DND-41 (cell line): ENCODE measurements around the gene CTTNBP2.

ENCODE experiments used
- ATAC-seq: fragments of 200-7000 bp; cut with Tn5 transposase; 3 replicates; pipeline ENCODE4 v1.9.1; 2021; ENCODE audit warnings: low read depth; ENCODE audit not compliant: insufficient read depth
- DNase-seq: peaks from one replicate; pipeline ENCODE4 v3.0.0-alpha.2; 2020
- H2AFZ ChIP-seq: 2 replicates; pipeline ENCODE4 v1.6.0; 2012; ENCODE audit warnings: low read depth, low read length
- H3K27ac ChIP-seq: 2 replicates; pipeline ENCODE4 v1.5.1; 2012; ENCODE audit warnings: low read length, inconsistent platforms
- H3K27me3 ChIP-seq: fragments of 200-600 bp; sonication (generic); 2 replicates; pipeline ENCODE4 v1.6.0; 2012; ENCODE audit warnings: low read length, mild to moderate bottlenecking, inconsistent platforms; ENCODE audit not compliant: insufficient read depth, poor library complexity
- H3K36me3 ChIP-seq: 2 replicates; pipeline ENCODE4 v1.5.1; 2012; ENCODE audit warnings: low read length, inconsistent platforms; ENCODE audit not compliant: insufficient read depth
- H3K4me1 ChIP-seq: 2 replicates; pipeline ENCODE4 v1.5.1; 2012; ENCODE audit warnings: mild to moderate bottlenecking, low read length; ENCODE audit not compliant: insufficient read depth
- H3K4me2 ChIP-seq: 2 replicates; pipeline ENCODE4 v1.6.0; 2012; ENCODE audit warnings: mild to moderate bottlenecking, moderate library complexity, low read length, inconsistent platforms; ENCODE audit not compliant: insufficient read depth
- H3K4me3 ChIP-seq, 2 experiments: fragments of 200-600 bp in 1 of 2; shearing (Covaris generic) in 1 of 2; 2 replicates each; pipeline ENCODE4 v1.5.1; 2012 to 2016; ENCODE audit warnings: inconsistent platforms in 2 of 2, low read length in 2 of 2, mild to moderate bottlenecking in 2 of 2, low read depth in 1 of 2, moderate library complexity in 1 of 2
- H3K79me2 ChIP-seq: 2 replicates; pipeline ENCODE4 v1.6.0; 2012; ENCODE audit warnings: low read length, inconsistent platforms; ENCODE audit not compliant: insufficient read depth
- H3K9ac ChIP-seq: 2 replicates; pipeline ENCODE4 v1.6.0; 2012; ENCODE audit warnings: low read depth, mild to moderate bottlenecking, inconsistent platforms, low read length, moderate library complexity
- H3K9me3 ChIP-seq: 2 replicates; pipeline ENCODE4 v1.5.1; 2012; ENCODE audit warnings: low read length, moderate library complexity, mild to moderate bottlenecking, inconsistent platforms; ENCODE audit not compliant: insufficient read depth, severe bottlenecking
- H4K20me1 ChIP-seq: 2 replicates; pipeline ENCODE4 v1.6.0; 2012; ENCODE audit warnings: low read length; ENCODE audit not compliant: insufficient read depth
- CTCF ChIP-seq: IDR thresholded peaks from 2 replicates; pipeline ENCODE4 v1.5.1; 2012; ENCODE audit warnings: borderline replicate concordance, low read length, moderate library complexity, mild to moderate bottlenecking; ENCODE audit not compliant: poor library complexity, severe bottlenecking; ENCODE audit errors: extremely low read depth
- EZH2 ChIP-seq: IDR thresholded peaks from 3 replicates; pipeline ENCODE4 v1.6.1; 2012; ENCODE audit warnings: borderline replicate concordance, low read depth, mild to moderate bottlenecking, moderate library complexity, low read length, inconsistent platforms; ENCODE audit not compliant: severe bottlenecking

The CTTNBP2 gene

GRCh38 chr7:117790731-117791130, 82.5 kb downstream of the CTTNBP2 start:
- H3K4me3 ChIP-seq = no peak overlapping the region
- no peak overlapping the region for H2AFZ ChIP-seq
- no peaks in the 10 kb centered on the region for H3K79me2 ChIP-seq
- no peak for ATAC-seq
- peaks cover 17% of the 10 kb centered on the region for H3K27me3 ChIP-seq
- H3K4me2 ChIP-seq = no peak overlapping the region
- no peaks in the 10 kb centered on the region for H4K20me1 ChIP-seq
- H3K36me3 ChIP-seq = no peaks in the 10 kb centered on the region
- TF ChIP-seq CTCF (no peak), EZH2 (no peak)
- no peaks in the 10 kb centered on the region for H3K9me3 ChIP-seq
- H3K4me1 ChIP-seq = no peaks in the 10 kb centered on the region
- H3K9ac ChIP-seq = no peak overlapping the region
- H3K27ac ChIP-seq = no peak overlapping the region
- DNase-seq = no peak

GRCh38 chr7:117790251-117790650, 83.0 kb downstream of the CTTNBP2 start:
- Histone ChIP-seq H3K9me3 (no peaks in the 10 kb centered on the region), H3K4me2 (no peak overlapping the region), H2AFZ (no peak overlapping the region), H3K4me3 (no peak overlapping the region), H3K4me1 (no peaks in the 10 kb centered on the region), H3K36me3 (no peaks in the 10 kb centered on the region), H3K79me2 (no peaks in the 10 kb centered on the region), H3K9ac (no peak overlapping the region), H4K20me1 (no peaks in the 10 kb centered on the region), H3K27ac (no peak overlapping the region), H3K27me3 (peaks cover 17% of the 10 kb centered on the region)
- ATAC-seq = no peak
- no peak for DNase-seq
- TF ChIP-seq CTCF (no peak), EZH2 (no peak)

GRCh38 chr7:117785431-117785830, 87.8 kb downstream of the CTTNBP2 start:
- Histone ChIP-seq H3K4me1 (no peaks in the 10 kb centered on the region), H3K9me3 (no peaks in the 10 kb centered on the region), H3K36me3 (no peaks in the 10 kb centered on the region), H3K27me3 (peaks cover 16% of the 10 kb centered on the region), H2AFZ (no peak overlapping the region), H4K20me1 (no peaks in the 10 kb centered on the region), H3K4me3 (no peak overlapping the region), H3K79me2 (no peaks in the 10 kb centered on the region), H3K4me2 (no peak overlapping the region), H3K27ac (no peak overlapping the region), H3K9ac (no peak overlapping the region)
- DNase-seq (no peak), ATAC-seq (no peak)
- no peak for TF ChIP-seq EZH2
- TF ChIP-seq CTCF = no peak

- H3K9ac ChIP-seq = no peak overlapping the region
- peaks cover 8% of the 10 kb centered on the region for H3K27me3 ChIP-seq
- H3K36me3 ChIP-seq = no peaks in the 10 kb centered on the region
- H3K9me3 ChIP-seq = no peaks in the 10 kb centered on the region
- H3K79me2 ChIP-seq = no peaks in the 10 kb centered on the region
- H3K27ac ChIP-seq = no peak overlapping the region
- H2AFZ ChIP-seq = no peak overlapping the region
- no peak overlapping the region for H3K4me3 ChIP-seq
- DNase-seq (no peak), ATAC-seq (no peak)
- H3K4me1 ChIP-seq = no peaks in the 10 kb centered on the region
- TF ChIP-seq CTCF = no peak
- TF ChIP-seq EZH2 = no peak
- H4K20me1 ChIP-seq = no peaks in the 10 kb centered on the region
- no peak overlapping the region for H3K4me2 ChIP-seq
Measured at GRCh38 chr7:117784315-117784714, 88.9 kb downstream of the CTTNBP2 start.
